AG10803 (cell line): ENCODE results near the gene STARD10.

Experiments used
- DNase-seq: peaks from one replicate; pipeline ENCODE4 v3.0.0; 2010; ENCODE audit warnings: low read depth
- H3K4me3 ChIP-seq: 2 replicates; pipeline ENCODE4 v1.5.1; 2011; ENCODE audit warnings: mild to moderate bottlenecking, low read length, control low read depth
- TF ChIP-seq, protein P1 (sequence below): conservative IDR thresholded peaks from 2 replicates; pipeline ENCODE4 v1.5.1; 2011; ENCODE audit warnings: mild to moderate bottlenecking, low read length, control low read depth, inconsistent platforms

STARD10 gene

DNA sequence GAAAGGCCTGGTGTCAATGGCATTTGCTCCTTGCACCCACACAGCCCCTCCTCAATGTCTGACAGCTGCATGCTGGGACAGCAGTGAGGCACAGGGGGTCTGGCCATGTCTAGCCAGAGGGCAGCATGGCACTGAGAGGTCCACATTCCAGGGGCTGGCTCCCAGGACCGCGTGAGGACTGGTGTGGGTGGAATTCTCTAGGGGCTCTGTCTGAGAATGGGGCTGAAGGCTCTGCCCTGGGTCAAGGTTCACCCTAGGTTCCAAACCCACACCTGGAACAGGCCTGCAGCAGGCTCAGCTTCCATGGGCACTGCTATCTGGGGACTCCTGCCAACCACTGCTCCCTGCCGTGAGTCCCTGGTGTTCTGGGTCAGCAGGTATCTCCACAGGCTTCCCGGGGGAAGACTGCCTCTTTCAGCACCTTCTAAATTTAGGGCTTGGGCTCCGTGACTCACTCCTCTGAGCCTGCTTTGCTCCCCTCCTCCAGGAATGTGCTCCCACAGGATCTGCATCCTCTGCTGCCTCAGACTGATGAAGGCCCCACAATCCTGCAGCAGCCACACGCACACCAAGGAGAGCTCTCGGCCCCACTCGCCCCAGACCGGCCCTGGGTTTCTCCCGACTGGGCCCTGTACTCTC, 4.2 kb downstream of the STARD10 start:
- TF ChIP-seq, protein P1, sequence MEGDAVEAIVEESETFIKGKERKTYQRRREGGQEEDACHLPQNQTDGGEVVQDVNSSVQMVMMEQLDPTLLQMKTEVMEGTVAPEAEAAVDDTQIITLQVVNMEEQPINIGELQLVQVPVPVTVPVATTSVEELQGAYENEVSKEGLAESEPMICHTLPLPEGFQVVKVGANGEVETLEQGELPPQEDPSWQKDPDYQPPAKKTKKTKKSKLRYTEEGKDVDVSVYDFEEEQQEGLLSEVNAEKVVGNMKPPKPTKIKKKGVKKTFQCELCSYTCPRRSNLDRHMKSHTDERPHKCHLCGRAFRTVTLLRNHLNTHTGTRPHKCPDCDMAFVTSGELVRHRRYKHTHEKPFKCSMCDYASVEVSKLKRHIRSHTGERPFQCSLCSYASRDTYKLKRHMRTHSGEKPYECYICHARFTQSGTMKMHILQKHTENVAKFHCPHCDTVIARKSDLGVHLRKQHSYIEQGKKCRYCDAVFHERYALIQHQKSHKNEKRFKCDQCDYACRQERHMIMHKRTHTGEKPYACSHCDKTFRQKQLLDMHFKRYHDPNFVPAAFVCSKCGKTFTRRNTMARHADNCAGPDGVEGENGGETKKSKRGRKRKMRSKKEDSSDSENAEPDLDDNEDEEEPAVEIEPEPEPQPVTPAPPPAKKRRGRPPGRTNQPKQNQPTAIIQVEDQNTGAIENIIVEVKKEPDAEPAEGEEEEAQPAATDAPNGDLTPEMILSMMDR: no peak
- peak; percentile 80 for DNase-seq
- no peak overlapping the region for H3K4me3 ChIP-seq

DNA sequence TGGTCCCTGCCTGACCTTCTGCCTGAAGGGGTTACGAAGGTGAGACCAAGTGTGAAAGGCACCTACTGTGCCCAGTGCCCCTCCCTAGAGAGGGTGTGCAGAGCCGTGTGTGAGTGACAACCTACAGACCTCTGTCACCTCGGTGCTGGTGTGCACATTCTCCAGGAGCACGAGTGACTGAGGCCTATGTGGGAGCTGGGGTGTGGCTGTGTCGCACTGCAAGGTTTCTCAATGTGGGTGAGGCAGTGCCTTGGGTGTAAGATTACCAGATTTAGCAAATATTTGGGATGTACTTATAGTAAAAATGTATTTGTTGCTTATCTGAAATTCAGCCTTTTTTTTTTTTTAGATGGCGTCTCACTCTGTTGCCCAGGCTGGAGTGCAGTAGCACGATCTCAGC, 5.6 kb downstream of the STARD10 start:
- no peak for DNase-seq
- H3K4me3 ChIP-seq: no peak overlapping the region
- TF ChIP-seq, protein P1: no peak

DNA sequence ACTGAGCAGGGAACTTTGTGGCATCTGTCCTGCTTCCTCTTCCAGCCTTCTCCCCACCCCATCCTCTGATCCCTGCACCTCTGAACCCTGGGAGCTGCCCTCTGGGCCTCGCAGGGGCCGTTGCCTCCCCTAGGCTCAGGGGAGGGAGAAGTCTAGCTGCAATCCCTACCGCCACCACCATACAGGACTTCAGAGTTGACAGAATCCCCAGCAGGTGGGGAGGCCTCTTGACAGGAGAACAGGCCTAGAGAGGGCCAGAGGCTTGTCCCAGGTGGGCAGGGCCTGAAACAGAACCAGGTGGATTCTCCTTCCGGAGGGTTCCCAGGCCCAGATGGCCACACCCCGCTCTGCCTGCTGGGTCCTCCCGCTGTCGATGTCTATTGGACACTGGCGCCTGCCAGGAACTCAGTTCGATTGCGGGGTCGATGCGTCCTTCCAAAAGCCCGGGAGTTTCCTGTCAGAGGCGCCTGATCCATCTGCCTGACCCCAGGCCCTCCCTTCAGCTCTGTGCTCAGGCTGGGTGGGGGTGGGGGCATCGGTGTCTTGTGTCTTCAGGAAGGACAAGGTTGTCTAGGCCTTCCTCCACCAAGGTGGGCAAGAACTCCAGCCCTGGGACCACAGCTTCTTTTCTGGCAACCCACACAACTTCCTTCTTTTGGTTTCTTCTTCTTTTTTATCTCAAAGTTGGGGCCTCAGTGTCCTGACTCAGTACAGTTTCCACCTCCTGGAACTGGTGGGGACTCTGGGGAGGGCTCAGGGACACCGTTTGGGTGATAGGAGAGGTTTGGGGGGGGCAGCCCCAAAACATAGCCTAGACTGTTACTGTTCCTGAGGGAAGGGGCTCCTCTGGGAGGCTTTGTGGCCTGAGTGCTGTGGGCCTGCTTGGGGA, 6.4 kb downstream of the STARD10 start:
- no peak overlapping the region for H3K4me3 ChIP-seq
- TF ChIP-seq, protein P1: no peak
- DNase-seq: no peak

DNA sequence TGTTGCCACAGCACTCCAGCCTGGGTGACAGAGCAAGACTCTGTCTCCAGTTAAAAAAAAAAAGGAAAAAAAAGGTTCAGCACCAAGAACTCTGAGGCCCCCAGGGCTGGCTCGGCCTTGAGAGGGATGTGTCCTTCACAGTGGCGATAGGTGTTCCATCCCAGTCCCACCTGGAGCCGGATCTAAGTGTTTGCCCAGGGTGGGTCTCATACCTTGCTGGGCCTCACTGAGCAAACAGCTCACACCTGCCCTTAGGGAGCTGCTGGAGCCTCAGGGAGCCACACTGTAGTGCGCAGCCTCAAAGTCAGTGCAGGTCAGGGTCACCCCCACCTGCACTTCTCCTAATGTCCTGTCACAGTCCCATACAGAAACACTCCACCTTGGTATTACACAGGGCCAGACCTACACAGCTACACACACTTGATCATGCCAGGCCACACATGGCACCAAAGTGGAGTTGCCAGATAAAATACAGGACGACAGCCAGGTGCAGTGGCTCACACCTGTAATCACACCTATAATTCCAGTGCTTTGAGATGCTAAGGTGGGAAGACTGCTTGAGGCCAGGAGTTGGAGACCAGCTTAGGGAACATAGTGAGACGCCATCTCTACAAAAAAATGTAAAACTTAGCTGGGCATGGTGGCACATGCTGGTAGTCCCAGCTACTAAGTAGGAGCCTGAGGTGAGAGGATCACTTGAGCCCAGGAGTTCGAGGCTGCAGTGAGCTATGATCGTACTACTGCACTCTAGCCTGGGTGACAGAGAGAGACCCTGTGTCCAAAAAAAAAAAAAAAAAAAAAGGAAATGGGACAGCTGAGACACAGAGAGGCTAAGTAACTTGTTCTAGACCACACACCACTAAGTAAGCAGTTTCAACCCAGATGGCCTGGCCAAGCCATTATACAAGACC, 7.3 kb downstream of the STARD10 start:
- no peak overlapping the region for H3K4me3 ChIP-seq
- TF ChIP-seq, protein P1: no peak
- DNase-seq: no peak

DNA sequence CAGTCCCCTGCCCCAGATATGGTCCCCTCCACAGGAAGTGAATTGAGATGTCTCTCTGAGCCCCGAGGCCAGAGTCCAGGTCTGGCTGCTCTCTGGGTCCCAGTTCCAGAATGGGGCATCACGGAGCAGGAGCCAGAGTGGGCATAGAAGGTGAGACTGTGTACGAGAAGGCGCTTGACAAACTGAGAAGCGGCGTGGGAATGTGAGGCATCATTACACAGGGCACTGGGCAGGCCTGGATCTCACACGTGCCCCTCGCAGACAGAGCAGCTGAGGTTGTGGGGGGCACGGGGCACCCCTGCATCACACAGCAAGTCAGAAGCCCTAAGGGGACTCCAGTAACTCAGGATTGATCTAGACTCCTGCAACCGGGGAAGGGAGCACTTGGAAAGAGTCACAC, 9.2 kb downstream of the STARD10 start:
- DNase-seq: no peak
- TF ChIP-seq, protein P1: no peak
- H3K4me3 ChIP-seq: no peak overlapping the region

DNA sequence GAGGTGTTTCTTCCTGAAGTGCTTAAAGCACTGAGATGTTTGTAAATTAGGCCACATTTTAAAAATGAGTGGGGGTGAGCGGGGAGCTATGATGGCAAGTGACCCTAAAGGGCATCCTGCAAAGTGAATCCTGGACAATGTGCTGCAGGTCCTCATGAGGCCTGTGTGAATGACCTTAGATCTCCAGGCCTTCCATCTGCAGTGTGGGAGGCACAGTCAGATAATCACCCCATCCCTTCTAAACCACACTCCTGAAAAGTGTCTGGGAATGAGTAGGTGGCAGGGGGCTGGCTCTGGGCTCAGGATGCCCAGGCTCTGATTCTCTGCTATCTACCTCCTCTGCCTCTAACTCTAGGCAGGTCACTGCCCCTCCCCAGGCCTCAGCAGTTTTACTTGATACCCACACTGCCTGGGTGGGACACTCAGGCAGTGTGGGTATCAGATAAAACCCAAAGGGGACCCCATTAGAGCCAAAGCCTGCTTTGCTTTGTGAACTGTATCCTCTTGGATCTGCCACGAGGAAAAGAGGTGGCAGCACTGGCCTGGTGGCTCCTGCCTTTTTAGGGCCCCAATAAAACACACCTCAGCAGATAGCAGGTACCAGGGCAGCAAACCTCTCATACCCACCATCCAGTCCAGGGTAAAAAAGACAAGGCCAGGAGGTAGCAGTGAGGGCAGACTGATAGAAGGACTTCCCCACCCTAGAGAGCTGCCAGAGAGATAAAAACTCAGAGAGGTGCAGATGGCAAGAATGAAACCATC, 10.5 kb downstream of the STARD10 start:
- TF ChIP-seq, protein P1: no peak
- no peak overlapping the region for H3K4me3 ChIP-seq
- no peak for DNase-seq
